Activated T-helper 1 cell treated with anti-CD3 and anti-CD28 coated beads, Interleukin-2, amount 50 U/mL, for 16 hours (primary cell): ENCODE data around the gene PLXNA4.

Experiments used
- DNase-seq, 2 donors: peaks; one replicate each; pipeline ENCODE4 v3.0.0-alpha.2; 2020; ENCODE audit warnings: low read depth in 1 of 2, low spot score in 1 of 2

PLXNA4 gene

DNA sequence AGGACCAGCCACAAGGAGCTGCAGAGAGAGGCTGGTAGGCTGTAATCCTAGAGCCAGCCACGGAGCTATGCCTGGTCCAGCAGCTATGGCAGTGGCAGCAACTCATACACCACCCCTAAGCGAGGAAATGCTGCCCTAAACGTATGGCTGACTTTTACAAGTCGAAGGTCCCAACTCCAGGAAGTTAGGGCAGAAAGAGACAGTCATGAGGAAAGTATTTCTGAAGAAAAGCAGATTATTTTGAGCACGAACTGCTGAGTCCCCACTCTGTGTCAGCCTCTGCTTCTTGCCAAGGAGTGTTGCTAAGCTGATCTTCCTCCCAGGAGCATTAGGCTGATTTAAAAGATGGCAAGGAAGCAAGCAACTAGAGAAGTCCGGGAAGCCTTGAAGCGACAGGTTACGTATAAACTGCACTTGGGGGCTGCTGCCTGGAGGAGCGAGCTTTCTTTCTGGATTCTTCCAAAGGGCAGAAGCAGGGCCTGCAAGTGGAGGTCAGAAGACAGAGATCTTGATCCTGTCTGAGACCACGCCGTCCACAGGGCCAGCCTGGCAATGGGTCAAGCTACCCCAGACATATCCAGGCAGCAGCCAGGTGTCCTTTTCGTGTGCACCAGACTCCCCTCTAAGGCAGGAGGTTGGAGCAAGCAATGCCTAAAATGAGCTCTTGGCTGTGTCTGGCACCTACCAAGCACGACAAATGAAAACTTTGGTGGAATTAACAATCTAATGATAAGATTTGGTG is 39.4 kb downstream of the PLXNA4 start:
- DNase-seq, result no peak

DNA sequence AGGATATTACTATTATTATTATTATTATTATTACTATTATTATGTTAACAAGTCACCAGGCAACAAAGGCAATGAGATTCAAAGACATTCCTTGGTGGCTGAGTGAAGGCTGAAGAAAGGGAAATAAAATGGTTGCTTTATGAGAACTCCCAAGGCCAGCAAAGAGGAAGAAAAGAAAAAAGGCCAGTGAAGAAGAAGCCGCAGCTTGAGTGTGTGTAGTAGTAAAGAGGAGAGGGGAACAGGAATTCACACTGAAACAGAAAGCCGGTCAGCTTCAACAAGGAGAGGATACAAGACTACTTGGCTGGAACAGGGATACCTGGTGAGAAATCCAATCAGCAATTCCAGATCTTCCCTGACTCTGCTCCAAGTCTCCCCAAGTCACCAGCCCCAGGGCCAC is 42.4 kb downstream of the PLXNA4 start:
- DNase-seq, result no peak

DNA sequence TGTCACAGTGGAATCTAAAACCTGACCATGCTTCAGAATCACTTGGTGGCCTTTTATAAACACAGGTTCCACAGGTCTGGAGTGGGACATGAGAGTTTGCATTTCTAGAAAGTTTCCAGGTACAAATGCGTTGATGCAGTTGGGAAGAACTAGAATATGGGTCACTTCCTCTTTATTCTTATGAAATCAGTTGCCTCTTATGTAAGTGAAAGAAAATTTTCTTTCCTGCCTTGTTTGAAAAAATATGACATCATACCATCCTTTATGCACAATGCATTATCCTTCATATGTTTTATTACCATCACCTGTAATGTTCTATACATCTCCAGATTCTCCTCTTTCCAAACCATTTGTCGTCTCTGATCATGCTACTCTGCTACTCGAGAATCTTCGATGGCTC is 44.0 kb downstream of the PLXNA4 start:
- DNase-seq, result no peak

DNA sequence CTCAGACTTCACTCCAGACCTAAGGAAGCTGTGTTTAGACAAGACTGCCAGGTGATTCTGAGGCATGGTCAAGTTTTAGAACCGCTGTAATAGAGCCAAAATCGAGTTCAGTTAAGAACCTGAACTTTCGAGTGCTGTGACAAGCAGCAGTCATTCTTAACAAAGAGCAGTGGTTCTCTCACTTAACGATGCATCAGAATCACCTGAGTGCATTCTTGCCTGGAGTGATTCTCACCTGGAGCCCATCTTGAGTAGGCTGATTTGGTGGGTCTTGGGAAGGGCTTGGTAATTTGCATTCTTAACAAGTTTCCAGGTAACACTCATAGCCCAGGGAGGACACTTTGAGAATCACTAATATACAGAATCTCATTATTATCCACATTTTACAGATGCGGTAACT is 44.7 kb downstream of the PLXNA4 start:
- no peak for DNase-seq

DNA sequence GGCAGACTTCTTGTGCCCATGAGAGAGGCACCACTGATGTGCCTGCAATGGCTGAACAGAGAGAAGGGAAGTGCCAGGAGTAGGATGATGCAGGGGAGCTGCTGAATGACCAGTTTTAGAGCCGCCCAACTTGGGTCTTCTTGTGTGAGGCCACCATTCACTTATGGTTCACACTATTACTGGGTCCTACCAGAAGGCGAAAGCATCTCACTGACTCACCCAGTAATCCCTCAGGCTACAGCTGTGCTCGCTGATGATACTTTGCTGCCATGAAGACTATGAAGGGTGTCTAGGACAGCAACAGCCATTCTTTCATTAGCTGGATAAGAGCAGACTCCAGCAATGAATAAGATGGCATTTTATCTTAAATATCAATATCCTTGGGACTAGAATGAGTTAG is 47.6 kb downstream of the PLXNA4 start:
- no peak for DNase-seq

DNA sequence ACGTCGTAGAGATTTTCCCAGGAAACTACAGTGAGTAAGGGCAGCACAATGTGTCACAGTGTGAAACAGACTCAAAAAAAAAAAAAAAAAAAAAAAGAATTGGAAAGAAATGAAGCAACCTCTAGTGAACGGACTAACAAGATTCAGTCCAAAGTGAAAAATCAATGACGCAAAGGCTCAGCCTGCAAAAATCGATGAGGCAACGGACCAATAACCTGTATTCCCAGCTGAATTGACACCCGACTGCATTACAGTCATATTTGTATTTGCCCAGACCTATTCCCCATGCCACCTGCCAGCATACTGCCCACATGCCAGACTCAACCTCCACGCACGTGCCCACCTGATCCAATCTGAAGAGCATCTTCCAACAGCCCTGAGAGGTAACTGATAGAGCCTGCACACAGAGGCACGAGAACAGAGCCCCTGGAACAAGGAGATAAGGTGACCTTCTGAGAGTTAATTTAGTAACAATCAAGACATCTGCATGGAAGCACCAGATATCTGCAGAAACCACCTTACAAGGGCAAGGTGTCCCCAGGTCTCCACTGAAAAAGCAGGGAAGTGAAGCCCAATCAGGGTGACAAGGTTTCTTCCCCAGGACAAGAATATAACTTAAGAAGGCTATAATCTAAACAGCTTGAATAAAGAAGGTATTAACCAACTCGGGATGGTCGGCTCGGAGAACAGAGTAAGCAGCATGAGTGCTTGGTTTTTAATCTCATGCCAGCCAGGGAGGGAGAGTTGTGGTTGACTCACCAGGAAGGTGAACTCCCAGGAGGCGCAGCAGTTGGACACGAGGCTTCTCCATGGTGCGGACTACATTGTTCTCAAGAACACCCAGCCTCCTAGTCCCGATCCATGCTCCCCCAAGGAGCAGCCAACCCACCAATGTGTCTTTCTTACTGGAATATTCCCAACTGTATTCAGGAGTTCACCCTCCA is 48.5 kb downstream of the PLXNA4 start:
- no peak for DNase-seq

DNA sequence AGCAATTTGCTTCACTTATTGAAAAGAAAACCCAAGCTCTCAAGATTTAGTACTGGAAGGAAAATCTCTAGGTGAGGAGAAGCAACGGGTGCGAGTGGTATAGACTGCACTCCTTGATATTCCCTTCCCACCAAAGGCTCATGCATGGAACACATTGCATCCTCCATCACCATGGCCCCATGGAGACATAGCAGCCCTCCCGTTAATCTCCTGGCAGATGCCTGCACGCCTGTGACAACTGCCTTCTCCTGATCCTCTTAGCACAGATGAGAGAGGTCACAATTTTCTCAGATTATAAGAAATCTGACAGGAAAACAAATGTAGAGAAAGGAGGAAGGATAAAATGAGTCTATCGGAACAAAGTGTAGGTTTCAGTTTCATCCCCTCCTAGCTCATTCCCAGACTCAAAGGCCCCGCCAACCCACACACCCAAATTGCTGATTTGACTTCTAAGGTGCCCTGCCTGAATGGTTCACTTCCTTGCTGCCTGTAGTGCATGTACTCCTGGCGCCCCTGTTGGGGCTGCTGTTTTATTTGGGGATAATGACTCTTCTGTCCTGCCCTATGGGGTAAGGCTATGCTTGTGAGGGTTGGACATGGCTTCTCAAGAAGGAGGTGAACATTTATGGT is 50.0 kb downstream of the PLXNA4 start:
- no peak for DNase-seq

DNA sequence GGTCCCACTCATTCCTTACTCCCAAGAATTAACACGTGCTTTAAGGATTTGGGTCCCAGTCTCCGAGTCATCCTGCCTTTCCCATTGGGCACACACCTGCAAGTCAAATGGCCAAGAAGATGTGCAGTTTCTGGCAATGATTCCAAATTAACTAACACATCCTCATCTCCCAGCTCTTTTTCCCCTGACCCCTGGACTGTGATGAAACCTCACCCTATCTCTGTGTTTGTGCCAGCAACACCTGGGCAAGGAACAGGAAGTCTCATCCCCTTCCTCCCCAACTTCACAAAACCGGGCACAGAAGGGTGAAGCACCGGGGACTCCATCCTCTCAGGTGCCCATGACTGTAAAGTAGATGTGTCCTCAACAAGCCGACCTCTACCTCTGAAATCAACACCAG is 54.8 kb downstream of the PLXNA4 start:
- DNase-seq, result no peak

DNA sequence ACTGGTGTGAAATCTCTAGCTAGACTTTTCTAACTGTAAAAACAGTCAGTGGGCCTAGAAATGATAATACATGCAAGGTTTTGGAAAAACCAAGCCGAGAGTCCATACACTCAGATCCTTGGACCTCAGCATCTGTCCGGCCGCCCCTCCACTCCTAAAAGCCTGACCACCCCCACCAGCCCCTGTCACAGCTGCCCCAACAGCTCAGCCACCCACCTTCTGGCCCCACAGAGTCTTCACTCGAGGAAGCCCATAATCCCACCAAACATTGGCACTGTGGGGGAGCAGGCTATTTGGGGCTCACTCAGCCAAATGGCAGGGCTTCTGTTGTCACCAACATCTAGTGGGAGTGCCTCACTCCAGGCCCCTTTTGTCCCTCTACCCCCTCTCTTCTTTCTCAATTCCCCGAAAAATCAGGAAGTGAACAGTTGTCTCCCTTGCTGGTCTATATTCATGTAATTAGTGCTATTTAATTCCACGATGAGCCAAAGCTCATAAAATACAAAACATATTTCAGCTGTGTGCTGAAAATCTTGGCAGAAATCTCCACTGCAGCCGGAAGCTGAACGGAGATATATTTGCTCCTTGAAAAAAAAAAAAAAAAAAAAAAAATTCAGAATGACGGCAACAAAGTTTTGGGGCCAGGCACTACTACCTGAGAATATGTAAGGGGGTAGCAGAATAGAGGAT is 55.5 kb downstream of the PLXNA4 start:
- no peak for DNase-seq

DNA sequence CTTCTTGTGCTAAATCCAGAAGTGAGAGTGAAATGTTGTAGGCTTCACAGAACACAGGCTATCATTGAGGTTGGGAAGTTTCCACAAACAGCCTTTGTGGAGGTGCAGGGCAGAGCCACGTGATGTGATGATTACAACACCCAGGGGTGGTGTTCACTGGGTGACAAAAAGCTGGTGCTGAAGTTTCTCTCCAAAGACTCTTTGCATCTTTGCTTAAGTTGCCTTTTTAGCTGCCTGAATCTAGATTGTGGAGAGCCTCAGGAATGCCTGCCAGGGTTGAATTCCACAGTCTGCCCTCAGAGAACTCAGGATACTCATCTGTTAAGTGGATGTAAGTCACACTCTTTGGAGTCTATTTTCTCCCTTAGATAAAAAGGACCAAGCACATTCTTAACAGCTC is 56.3 kb downstream of the PLXNA4 start:
- DNase-seq, result no peak

DNA sequence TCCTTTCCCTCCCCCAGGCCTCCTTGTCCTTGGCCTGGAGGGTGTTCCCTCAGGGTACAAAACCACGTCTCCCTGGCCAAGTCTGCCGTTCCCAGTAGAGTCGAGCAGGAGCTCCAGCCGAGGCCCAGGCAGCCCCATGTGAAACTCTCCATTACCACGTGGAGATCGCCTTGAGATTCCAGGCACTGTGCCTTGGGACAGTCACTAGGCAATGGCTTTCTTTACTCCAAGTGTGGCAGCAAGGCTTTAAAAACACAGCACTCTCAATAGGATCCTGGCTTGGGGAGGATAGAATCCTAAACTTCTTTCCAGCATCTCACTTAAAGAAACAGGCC is 57.5 kb downstream of the PLXNA4 start:
- no peak for DNase-seq

DNA sequence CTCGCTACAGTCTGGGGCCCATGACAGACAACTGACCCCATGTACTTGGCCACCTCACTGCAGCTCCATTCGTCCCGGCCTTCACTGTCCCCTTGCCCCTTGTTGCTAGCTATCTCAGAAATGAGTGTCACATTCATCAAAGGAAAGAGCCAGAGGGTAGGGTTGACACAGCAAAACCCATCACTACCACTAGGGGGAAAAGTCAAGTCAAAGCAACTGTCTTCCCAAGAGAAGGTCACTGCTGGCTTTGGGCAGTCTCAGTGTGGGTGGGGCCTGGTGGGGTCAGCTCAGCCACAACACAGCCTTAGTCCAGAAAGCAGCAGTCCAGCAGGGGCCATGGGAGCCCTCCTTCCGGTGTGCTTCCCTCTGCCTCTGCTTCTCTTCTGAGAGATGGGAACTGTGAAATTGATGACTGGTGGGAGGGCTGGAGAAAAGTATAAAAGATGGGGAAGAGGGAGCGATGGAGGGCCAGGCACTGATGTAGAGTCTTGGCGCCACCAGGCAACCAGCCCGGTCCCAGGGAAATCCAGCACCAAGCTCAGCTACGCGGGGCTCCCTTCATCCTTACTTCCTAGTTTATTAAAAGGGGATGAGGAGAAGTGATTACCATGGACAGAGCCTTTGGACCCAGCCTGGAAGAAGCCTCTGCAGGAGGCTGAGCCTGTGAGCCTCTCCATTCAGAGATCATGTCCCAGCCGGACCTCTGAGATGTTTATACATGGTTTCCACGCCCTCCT is 58.0 kb downstream of the PLXNA4 start:
- DNase-seq, result no peak

DNA sequence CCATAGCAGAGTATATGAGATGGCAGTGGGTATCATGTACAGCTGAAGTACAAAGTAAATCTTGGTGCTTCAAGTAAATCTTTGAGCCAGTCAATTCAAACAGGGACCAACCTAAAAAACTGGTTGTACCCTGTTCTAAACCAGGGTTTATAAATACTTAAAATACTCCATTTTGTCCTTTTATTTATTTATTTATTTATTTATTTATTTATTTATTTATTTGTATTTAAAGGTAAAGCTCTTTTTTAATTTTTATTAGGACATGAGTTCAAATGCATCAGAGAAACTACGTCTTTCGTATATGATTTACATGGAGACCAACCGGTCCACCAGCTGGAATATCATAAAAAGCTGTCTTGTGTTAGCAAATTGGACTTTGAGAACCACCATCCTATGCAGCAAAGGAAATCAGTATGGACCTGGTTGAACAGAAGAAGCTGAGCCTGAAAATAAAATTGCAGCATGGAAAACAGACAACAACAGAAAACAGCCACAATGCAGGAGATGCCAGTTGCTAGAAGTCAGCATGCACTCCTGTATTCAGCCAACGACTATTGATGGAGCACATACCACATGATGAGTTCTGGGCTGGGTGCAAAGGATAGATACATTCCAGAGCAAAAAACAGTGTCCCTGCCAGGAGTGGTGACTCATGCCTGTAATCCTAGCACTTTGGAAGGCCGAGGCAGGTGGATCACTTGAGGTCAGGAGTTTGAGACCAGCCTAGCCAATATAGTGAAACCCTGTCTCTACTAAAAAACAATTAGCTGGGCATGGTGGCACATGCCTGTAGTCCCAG is 60.0 kb downstream of the PLXNA4 start:
- DNase-seq, result no peak

DNA sequence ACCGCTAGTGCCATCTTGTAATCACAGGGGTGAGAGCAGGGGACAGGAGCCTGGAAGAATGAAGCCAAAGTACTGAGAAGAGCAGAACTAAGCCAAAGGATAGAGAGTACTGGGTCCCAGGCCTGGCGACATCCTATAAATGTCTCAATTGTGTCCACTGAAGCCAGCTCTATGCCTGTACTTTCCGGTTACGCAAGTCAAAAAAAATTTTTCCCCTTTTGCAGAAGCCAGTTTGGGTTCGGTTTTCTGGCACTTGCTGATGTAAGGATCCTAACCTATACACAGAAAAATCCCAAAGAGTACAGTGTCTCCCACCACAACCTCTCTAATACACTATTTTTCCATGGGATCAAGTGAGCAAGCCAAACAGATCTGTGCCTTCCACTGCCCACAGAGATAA is 61.1 kb downstream of the PLXNA4 start:
- DNase-seq, result no peak

DNA sequence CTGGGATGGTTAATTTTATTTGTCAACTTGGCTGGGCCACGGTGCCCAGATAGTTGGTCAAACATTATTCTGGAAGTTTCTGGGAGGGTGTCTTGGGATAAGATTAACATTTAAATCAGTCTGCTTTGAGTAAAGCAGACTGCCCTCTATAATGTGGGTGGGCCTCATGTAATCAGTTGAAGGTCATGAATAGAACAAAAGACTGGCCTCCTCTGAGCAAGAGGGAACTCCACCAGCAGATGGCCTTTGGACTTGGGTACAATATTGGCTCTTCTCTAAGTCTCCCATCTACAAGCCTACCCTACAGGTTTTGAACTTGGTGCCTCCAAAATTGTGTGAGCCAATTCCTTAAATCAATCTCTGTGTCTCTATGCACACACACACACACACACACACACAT is 61.8 kb downstream of the PLXNA4 start:
- no peak for DNase-seq

DNA sequence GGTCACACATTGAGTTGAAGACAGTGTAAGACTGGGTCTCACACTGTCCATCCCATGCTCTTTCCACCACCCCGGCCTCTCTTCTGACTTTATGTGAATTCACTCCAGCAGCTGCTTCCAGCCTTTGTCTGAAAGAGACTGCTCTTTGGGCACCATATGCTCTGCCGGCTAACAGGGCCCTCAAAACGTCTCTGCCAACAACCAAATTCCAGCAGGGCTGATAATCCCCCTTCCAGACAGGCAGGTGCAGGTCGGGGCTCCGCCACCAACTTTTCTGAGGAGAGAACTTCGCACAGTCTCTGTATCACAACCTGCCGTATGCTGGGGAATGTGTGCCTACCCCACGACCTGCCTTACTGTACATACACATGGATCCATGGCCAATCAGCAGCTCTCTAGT is 64.3 kb downstream of the PLXNA4 start:
- no peak for DNase-seq

DNA sequence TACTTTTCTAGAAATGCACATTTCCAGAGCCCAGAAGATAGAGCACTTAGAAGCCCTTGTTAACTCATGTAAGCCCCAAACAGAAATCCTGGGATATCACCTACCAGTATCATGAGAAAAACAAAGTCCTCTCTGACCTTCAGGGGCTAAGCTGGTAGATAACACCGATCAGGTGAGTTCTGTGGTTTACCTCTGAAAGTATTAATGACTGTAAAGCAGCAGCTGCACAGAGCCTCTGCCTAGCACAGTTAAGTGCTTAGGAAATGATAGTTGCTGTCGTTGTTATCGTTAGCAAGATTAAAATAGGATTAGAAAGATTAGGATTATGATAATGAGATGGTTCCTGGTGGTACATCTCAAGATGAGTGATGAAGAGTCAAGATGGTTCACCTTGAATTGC is 64.9 kb downstream of the PLXNA4 start:
- DNase-seq, result no peak

DNA sequence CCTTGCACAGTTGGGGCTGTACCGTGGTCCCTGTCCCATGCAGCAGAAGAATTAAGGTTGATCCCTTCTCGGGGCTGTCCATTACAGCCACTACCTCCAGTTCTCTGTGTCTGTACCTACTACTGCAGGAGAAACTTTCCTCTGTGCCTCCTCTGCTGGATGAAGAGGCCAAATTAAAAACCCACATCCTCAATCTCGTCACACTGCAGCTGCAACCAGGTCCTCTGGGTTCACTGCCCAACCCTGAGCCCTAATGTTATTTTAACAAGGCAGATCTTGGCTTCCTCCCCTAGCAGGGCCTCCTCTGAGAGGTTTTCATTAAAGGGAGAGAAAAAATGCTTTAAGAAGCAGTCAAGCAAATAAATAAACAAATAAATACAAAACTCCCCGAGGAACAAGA is 66.6 kb downstream of the PLXNA4 start:
- DNase-seq, result no peak

DNA sequence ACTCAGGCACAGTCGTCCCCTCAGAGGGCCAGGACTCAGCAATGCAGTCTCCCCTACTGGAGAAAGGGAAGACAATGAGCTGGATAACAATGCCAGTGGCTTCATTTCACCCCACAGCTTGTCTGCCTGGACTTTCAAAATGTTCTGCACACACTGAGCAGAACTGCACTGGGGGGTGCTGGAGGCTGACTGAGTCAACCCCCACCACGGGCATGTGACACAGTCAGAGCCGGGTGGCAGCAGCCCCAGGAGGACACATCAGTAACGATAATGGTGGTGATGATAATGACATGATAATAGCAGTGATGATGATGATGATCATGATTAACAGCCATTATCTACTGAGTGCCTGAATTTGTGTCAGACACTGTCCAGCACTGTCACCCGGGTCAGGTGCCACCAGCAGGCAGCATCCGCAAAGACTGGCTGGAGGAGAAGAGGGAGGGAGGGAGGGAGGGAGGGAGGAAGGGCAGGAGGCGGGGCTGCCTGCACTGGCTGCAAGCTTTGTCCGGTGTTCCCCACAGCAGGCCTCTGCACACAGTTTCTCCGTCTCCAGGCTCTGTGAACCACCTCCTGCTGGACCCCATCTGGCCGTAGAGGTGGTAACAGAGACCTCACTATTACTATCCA is 67.4 kb downstream of the PLXNA4 start:
- DNase-seq, result no peak

DNA sequence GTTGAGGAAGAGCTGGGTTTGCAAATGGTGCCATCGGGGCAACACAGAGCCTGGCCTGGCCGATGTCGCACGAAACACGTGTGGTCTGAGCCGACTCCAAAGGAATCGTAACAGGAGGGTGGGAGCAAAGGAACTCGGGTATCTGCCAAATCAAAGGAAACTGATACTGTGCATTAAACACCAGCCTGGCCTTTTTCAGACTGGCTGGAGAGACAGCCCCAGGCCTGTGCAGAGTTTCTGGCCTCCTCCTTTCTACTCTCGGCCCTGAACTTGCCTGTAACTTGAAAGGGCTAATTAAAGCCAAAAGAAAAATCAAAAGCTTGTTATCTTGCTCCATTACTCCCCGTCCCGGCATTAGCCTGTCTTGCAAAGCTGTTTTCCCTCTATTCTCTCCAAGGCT is 71.4 kb downstream of the PLXNA4 start:
- DNase-seq, result no peak
